Gastrocnemius medialis (tissue), 4 donors: ENCODE data around the gene IBSP. TPM values are rescaled to one million over a fixed set of nuclear protein-coding genes. Genes with fewer than 3 reads are reported as not detected.

ENCODE experiments used
- ATAC-seq, 2 donors: fragments of 150-250 bp; one replicate each; pipeline ENCODE4 v1.9.1; 2016
- DNase-seq, 2 donors: peaks; one replicate each; pipeline ENCODE4 v3.0.0-alpha.2; 2019
- H3K27ac ChIP-seq, 4 donors: fragments of 200-600 bp; sonication (generic); 1 replicate in 1 of 4; 2 replicates in 3 of 4; pipeline ENCODE4 v1.5.1; 2016 to 2018; ENCODE audit warnings: mild to moderate bottlenecking in 2 of 4, moderate library complexity in 1 of 4
- H3K27me3 ChIP-seq, 3 donors: fragments of 200-600 bp; sonication (generic) in 2 of 3; 1 replicate in 1 of 3; 2 replicates in 2 of 3; pipeline versions ENCODE4 v1.5.1 to v1.6.0; 2016 to 2019; ENCODE audit warnings: mild to moderate bottlenecking in 1 of 3, moderate library complexity in 1 of 3
- H3K36me3 ChIP-seq, 2 donors: fragments of 200-600 bp; sonication (generic) in 1 of 2; one replicate each; pipeline ENCODE4 v1.5.1; 2017 to 2018
- H3K4me1 ChIP-seq, 2 donors: fragments of 200-600 bp; sonication (generic) in 1 of 2; one replicate each; pipeline ENCODE4 v1.5.1; 2016 to 2017; ENCODE audit warnings: mild to moderate bottlenecking in 2 of 2
- H3K4me3 ChIP-seq, 4 donors: fragments of 200-600 bp; sonication (generic) in 3 of 4; 1 replicate in 1 of 4; 2 replicates in 3 of 4; pipeline ENCODE4 v1.5.1; 2016 to 2019; ENCODE audit warnings: mild to moderate bottlenecking in 2 of 4
- H3K9me3 ChIP-seq, 3 donors: fragments of 200-600 bp; sonication (generic) in 2 of 3; 1 replicate in 1 of 3; 2 replicates in 2 of 3; pipeline ENCODE4 v1.5.1; 2016 to 2019
- CTCF ChIP-seq, 5 experiments: fragments of 450-650 bp in 3 of 5; fragments of 200-600 bp in 2 of 5; sonication (generic) in 2 of 5; IDR thresholded peaks in 4 of 5; conservative IDR thresholded peaks in 1 of 5; 1 replicate in 4 of 5; 2 replicates in 1 of 5; pipeline ENCODE4 v1.5.1; 2016 to 2019; ENCODE audit warnings: antibody characterized with exemption in 5 of 5, mild to moderate bottlenecking in 3 of 5, moderate library complexity in 3 of 5
- POLR2A ChIP-seq, 2 donors: fragments of 450-650 bp; IDR thresholded peaks; one replicate each; pipeline ENCODE4 v1.6.1; 2017; ENCODE audit warnings: antibody characterized with exemption in 2 of 2, mild to moderate bottlenecking in 2 of 2, moderate library complexity in 2 of 2
- in situ Hi-C, 4 donors: fragments of 200-750 bp; cut with MboI; loops; one replicate each; pipeline versions ENCODE4 v1.15.0 to v1.8.0; 2017; ENCODE audit warnings: low sequenced_read_pairs in 4 of 4
- intact Hi-C: fragments of 100-400 bp; cut with DNase I; formaldehyde crosslinking; loops from one replicate; pipeline ENCODE4 v1.15.1; 2023; ENCODE audit warnings: low total_unique reads
- total RNA-seq, 4 donors: library from RNA; depleted of rRNA; stranded (reverse); fragments of >200 nt; gene quantifications; one replicate each; pipeline versions ENCODE4 v1.1.0 to v1.2.3, GENCODE V29; 2016

IBSP gene
- total RNA-seq, 4 donors from 2014 or later: not detected

GRCh38 chr4:87781569-87781968, 17.8 kb upstream of the IBSP start:
- intact Hi-C loops (no loop called here), in situ Hi-C loops (no loop called here)
- no peaks in the 10 kb centered on the region for H3K36me3 ChIP-seq
- no peak for DNase-seq
- ATAC-seq: no peak
- TF ChIP-seq POLR2A (IDR thresholded peaks at IDR 0.05) (no peak), CTCF (IDR thresholded peaks at IDR 0.05 in 4 of 5, conservative IDR thresholded peaks at IDR 0.05 in 1 of 5) (no peak)
- H3K4me3 ChIP-seq: no peak overlapping the region
- no peaks in the 10 kb centered on the region for H3K9me3 ChIP-seq
- H3K4me1 ChIP-seq: no peaks in the 10 kb centered on the region
- no peak overlapping the region for H3K27ac ChIP-seq
- no peaks in the 10 kb centered on the region for H3K27me3 ChIP-seq

- Histone ChIP-seq H3K4me1 (no peaks in the 10 kb centered on the region), H3K27me3 (no peaks in the 10 kb centered on the region), H3K36me3 (no peaks in the 10 kb centered on the region), H3K27ac (no peak overlapping the region), H3K9me3 (no peaks in the 10 kb centered on the region), H3K4me3 (no peak overlapping the region)
- peak in 1 of 2 donors; percentile 30 for ATAC-seq
- DNase-seq: no peak
- in situ Hi-C loops (no loop called here), intact Hi-C loops (no loop called here)
- TF ChIP-seq CTCF (IDR thresholded peaks at IDR 0.05 in 4 of 5, conservative IDR thresholded peaks at IDR 0.05 in 1 of 5) (no peak), POLR2A (IDR thresholded peaks at IDR 0.05) (no peak)
Measured at GRCh38 chr4:87783781-87784180, 15.6 kb upstream of the IBSP start.

GRCh38 chr4:87785731-87786509, 13.4 kb upstream of the IBSP start:
- Histone ChIP-seq H3K27me3 (no peaks in the 10 kb centered on the region), H3K9me3 (no peaks in the 10 kb centered on the region), H3K36me3 (no peaks in the 10 kb centered on the region), H3K4me3 (no peak overlapping the region), H3K4me1 (no peaks in the 10 kb centered on the region), H3K27ac (no peak overlapping the region)
- no peak for DNase-seq
- intact Hi-C loops (no loop called here), in situ Hi-C loops (no loop called here)
- no peak for TF ChIP-seq CTCF (IDR thresholded peaks at IDR 0.05 in 4 of 5, conservative IDR thresholded peaks at IDR 0.05 in 1 of 5)
- no peak for ATAC-seq

GRCh38 chr4:87802858-87803257, 3.5 kb downstream of the IBSP start:
- no peak overlapping the region for H3K4me3 ChIP-seq
- intact Hi-C loops: no loop called here
- no peaks in the 10 kb centered on the region for H3K4me1 ChIP-seq
- ATAC-seq: no peak
- no peaks in the 10 kb centered on the region for H3K36me3 ChIP-seq
- no peak overlapping the region for H3K27ac ChIP-seq
- TF ChIP-seq POLR2A (IDR thresholded peaks at IDR 0.05) (no peak), CTCF (IDR thresholded peaks at IDR 0.05 in 4 of 5, conservative IDR thresholded peaks at IDR 0.05 in 1 of 5) (no peak)
- no peak for DNase-seq
- in situ Hi-C loops: no loop called here
- H3K9me3 ChIP-seq: no peaks in the 10 kb centered on the region
- H3K27me3 ChIP-seq: no peaks in the 10 kb centered on the region

GRCh38 chr4:87803421-87803820, 4.1 kb downstream of the IBSP start:
- Histone ChIP-seq H3K4me1 (no peaks in the 10 kb centered on the region), H3K36me3 (no peaks in the 10 kb centered on the region), H3K9me3 (no peaks in the 10 kb centered on the region), H3K27me3 (no peaks in the 10 kb centered on the region), H3K4me3 (no peak overlapping the region), H3K27ac (no peak overlapping the region)
- no peak for TF ChIP-seq POLR2A (IDR thresholded peaks at IDR 0.05)
- no peak for TF ChIP-seq CTCF (IDR thresholded peaks at IDR 0.05 in 4 of 5, conservative IDR thresholded peaks at IDR 0.05 in 1 of 5)
- ATAC-seq (no peak), DNase-seq (no peak)
- intact Hi-C loops (no loop called here), in situ Hi-C loops (no loop called here)
